Measurements from ENCODE around the gene MRPL57.
"Not testable (repeated sequence)": the region's sequence is repeated elsewhere in the genome, so short reads cannot be mapped to it uniquely, and the experiment has no call there.

The MRPL57 gene

GRCh38 chr13:21194756-21195155, 18.3 kb downstream of the MRPL57 start:
- DNase-seq = not testable (repeated sequence)

GRCh38 chr13:21197606-21198225, 21.3 kb downstream of the MRPL57 start:
- DNase-seq = not testable (repeated sequence)

GRCh38 chr13:21198391-21198790, 21.9 kb downstream of the MRPL57 start:
- not testable (repeated sequence) for DNase-seq

GRCh38 chr13:21201456-21202190, 25.2 kb downstream of the MRPL57 start:
- DNase-seq = not testable (repeated sequence)

GRCh38 chr13:21202767-21203531, 26.5 kb downstream of the MRPL57 start:
- peak in 1 of 58 donors; percentile 0 for DNase-seq

- DNase-seq = no peak
Observed at GRCh38 chr13:21208652-21209154, 32.2 kb downstream of the MRPL57 start.

- no peak for DNase-seq
Observed at GRCh38 chr13:21212138-21212775, 35.8 kb downstream of the MRPL57 start.

GRCh38 chr13:21215419-21215818, 39.0 kb downstream of the MRPL57 start:
- not testable (repeated sequence) for DNase-seq

- no peak for DNase-seq
Observed at GRCh38 chr13:21216332-21216731, 39.9 kb downstream of the MRPL57 start.

- no peak for DNase-seq
Observed at GRCh38 chr13:21218351-21219035, 42.0 kb downstream of the MRPL57 start.

GRCh38 chr13:21219036-21219381, 42.6 kb downstream of the MRPL57 start:
- DNase-seq = no peak

- DNase-seq = not testable (repeated sequence)
Observed at GRCh38 chr13:21219716-21220115, 43.3 kb downstream of the MRPL57 start.

- no peak for DNase-seq
Observed at GRCh38 chr13:21221268-21221667, 44.8 kb downstream of the MRPL57 start.

GRCh38 chr13:21225082-21225481, 48.6 kb downstream of the MRPL57 start:
- DNase-seq = no peak

GRCh38 chr13:21225841-21226581, 49.6 kb downstream of the MRPL57 start:
- no peak for DNase-seq

GRCh38 chr13:21227917-21228316, 51.5 kb downstream of the MRPL57 start:
- DNase-seq = no peak
